C1 segment of cervical spinal cord (tissue), 14 donors: ENCODE data around the gene NMU.
"Not testable (repeated sequence)": the region's sequence is repeated elsewhere in the genome, so short reads cannot be mapped to it uniquely, and the experiment has no call there.

Experiments used
- DNase-seq, 14 donors: peaks; one replicate each; lab custom pipeline; 2025; lab: John Stamatoyannopoulos, UW

NMU gene

DNA sequence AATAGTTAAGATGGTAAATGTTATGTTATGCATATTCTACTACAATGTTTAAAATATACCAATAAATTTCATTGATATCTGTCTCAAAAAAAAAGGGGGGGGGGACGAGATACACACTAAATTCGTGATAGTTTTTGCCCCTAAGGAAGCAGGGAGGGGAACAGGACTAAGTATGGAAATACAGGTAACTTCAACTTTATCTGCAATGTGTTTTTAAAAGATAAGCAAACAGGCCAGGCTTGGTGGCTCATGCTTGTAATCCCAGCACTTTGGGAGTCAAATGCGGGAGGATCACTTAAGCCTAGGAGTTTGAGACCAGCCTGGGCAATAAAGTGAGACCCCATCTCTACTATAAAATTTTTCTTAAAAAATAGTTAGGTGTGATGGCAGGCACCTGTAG lies 76.0 kb downstream of the NMU start:
- no peak for DNase-seq

DNA sequence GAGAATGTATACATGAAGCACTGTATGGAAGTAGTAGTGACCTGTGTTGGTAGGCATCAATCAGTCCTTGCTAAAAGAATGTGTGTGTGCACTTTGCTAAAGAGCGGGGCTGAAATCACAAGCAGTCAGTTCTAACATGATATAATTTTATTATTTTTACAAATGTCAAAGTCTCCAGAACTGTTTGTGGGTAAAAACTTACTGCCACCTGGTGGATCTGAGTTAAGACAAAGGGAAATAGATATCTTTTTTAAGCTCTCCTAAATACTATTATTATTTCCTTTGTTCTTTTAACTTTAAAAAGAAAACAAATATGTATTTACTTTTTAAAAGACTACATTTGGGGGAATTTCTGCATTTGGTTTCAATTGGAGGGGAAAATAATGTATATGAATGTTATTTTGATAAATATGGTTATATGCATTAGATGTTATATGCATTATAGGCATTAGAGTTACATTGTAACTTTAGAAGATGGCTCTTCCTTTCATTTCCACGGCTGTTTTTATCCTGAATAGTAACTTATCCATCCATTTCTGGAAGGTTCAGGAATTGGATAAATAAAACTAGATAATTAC lies 81.6 kb downstream of the NMU start:
- no peak for DNase-seq

DNA sequence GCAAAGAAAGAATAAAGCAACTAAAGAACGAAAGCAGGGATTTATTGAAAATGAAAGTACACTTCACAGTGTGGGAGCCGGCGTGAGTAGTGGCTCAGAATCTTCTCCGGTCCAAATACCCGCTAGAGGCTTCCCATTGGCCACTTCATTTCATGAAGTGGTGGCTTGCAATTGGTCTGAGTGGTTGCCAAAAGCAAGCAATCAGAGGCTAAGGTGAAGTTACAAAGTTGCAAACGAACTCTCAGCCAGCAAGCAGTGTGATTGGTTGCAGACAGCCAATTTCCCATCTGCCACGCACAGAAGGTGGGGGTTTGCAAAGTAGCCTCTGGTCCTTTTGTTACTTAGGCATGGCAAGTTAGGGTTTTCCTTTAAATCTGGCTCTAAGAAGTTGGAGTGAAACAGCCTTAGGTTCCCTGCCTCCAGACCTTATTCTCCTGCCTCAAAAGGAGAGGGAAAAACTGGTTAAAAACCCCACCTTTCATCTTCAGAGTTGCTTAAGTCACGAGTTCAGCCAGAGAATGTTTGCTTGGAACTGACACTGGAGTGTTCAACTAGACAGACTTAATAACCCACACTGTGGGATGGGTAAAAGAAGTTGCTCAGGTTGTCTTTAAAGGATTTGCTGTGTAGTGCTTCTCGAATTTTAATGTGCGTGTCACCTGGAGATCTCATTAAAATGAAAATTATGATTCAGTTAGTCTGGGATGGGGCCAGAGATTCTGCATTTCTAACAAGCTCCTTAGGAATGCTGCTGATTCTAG lies 82.5 kb downstream of the NMU start:
- peak in 2 of 14 donors; percentile 2 to 4 for DNase-seq

DNA sequence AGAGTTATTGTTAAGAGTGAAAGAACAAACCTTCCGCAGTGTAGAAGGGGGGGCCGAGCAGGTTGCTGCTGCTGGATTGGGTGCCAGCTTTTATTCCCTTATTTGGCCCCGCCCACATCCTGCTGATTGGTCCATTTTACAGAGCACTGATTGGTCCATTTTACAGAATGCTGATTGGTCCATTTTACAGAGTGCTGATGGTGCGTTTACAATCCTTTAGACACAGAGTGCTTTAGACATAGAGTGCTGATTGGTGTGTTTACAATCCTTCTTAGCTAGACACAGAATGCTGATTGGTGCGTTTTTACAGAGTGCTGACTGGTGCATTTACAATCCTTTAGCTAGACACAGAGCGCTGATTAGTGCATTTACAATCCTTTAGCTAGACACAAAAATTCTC lies 84.1 kb downstream of the NMU start:
- DNase-seq, result not testable (repeated sequence)

DNA sequence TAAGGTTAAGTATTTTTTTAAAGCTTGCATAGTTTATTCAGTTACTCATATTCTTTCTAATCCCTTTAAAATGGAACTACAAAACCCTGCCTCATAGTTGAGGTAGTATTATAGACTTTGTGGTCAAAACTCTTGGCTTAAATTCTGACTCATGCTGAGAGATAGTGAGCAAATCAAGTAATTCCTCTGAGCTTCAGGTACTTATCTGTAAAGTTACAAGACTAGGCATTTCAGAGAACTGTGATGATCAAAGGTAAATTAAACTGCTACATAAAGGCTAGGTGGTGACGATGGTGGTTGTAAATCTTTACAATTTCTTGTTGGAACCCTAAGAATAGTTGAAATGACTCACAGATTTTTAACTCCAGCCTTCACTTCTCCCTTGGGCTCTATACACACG lies 86.2 kb downstream of the NMU start:
- DNase-seq, result no peak

DNA sequence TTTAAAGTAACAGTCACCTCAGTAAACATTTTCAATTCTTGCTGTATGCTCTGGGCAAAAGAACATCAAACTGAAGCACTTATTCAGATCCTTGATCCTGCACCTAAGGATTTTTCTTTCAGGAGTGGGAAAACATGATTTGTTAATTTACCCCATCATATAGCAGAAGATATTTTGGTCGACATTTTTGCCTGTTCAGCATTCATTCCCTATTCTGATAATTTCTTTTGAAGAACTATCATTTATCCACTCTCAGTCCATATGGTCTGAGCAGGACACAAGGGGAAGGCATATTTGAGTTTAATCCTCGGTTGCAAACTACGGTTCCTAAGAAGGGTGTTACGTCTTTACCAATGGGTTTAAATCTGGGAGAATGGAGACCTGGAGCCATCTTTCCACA lies 88.2 kb downstream of the NMU start:
- no peak for DNase-seq

DNA sequence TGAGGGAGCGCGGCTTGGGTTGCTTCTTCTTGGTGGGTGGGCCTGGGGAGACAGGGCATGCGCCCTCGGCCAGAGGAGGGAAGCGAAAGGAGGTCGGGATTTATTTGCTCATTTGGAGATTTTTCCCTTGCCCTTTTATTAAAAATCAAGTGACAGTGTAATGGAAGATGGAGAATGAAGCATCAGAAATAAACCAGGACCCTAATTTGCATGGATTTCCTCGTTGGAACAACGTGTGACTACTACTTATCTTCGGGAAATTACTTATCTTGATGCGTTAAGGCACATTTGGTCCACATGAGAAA lies 88.7 kb downstream of the NMU start:
- DNase-seq, result no peak

DNA sequence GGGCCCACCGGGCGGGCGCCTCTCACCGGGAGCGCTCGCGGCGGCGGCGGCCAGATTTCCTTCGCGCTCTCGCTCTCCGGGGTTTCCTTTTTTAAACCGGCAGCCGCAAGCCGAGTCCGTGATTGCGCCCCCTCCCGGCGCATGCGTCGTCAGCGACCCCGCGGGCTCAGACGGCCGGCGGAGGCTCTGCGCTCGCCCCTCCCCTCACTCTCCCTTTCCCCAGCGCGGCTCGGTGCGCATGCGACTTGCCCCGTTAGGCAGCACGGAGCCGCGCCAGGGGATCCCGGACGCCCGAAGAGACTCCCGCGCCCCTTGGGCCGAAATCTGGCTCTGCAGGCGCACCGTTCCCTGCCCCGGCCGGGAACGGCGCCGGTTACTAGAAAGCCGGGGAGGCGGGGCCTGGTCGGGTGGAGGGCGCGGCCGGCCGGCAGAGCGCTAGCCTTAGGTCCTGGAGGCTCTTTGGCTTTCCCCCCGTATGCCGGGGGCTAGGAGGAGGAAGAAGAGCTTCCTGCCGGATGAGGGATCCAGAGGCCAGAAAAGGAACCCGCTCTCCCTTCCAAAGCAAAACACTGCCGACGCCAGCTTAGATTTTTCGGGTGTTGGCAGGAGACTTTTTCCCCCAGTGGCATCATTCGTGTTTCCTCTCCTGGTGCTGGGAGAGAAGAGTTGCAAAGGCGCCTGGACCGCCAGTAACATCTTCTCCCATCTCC lies 89.2 kb downstream of the NMU start, which contains the start of gene CLOCK:
Gene CLOCK, minus strand, starts transcription at position 154 of the 710 bp plus-strand sequence. CDS start 64,124 bp downstream, outside the sequence.
- DNase-seq, result peak in 13 of 14 donors; percentile 71 to 95 (median 87)

DNA sequence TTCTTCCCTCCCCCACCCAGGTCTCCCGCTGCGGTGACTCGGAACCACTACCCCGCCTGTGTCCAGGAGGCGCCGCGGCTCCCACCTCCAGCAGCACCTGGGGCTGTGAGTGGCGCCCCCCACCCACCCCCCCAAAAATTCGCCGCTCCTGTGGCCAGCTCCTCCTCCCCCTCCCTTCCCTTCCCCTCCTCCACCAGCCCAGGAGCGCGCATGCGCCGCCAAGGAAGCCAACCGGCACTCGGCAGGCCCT lies 89.7 kb downstream of the NMU start:
- DNase-seq, result peak in 9 of 14 donors; percentile 31 to 95 (median 87)

DNA sequence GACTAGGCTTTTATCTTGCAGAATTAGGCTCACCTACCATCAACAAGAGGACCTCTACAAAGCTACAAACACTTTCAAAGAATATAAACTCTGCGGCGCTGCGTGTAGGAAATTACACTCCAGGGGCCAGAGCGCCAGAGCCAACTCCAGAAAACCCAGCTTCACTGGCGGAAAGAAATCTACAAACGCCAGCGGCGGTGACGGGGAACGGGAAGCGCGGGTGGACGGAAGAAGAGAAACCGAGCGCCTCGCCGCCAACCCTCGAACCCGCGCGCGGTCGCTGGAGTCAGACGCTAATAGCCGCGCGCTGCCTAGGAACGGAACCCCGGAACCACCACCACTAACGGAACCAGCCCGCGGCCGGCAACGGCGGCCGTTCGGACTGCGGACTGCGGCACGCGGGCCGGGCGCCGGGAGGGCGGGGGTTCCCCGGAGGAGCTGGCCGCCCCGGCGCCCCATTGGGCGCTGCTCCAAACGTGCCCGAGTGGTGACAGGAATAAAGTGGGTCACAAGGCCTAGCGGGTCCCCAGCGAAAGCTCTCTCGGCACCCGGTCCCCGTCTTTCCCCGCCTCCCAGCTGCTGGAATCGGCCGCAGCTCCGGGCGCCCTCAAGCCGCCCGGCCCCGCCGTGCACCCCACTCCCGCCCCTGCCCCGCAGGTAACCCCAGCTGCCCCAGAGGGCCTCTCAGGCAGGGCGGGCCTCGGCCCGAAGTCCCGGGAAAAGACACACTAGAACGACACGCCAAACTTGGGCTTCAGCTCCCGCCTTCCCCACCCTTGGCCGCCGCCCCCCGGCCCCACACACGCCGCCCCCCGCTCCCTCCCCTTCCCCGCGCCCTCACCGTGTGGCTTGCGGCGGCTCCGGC lies 90.2 kb downstream of the NMU start:
- peak in 13 of 14 donors; percentile 19 to 89 (median 79) for DNase-seq
